GM12872 (cell line): ENCODE measurements around the gene WIPF1.

ENCODE experiments used
- TF ChIP-seq, protein P1 (sequence below): IDR thresholded peaks from 3 replicates; pipeline ENCODE4 v1.5.1; 2011; ENCODE audit warnings: low read depth, mild to moderate bottlenecking, low read length, moderate library complexity; ENCODE audit not compliant: insufficient read depth

WIPF1 gene

DNA sequence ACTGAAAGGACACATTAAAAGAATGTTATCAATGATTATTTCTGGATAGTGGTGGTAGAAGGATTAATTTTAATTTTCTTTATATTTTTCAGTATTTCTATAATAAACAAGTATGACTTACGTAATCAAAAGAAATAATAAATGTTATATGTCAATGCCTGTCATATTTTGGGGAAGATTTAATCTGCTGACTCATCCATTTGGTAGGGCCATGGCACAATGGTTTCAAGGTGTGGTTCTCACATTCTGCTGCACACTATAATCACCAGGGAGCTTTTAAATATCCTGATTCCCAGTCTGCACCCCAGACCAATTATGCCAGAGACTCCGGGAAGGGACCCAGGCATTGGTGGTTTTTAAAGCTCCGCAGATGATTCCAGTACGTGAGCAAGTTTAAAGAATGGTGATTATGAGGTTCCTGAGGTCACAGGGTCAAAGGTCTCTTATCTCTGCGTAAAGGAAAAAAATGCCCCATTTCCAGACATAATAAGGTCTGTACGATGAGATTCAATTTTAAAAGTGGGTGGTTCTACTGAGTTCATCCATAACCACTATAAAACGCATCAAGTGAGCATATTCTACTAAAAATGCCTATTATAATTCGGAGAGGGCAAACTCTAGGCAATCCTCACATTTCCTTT is 27.2 kb downstream of the WIPF1 start:
- TF ChIP-seq, protein P1, sequence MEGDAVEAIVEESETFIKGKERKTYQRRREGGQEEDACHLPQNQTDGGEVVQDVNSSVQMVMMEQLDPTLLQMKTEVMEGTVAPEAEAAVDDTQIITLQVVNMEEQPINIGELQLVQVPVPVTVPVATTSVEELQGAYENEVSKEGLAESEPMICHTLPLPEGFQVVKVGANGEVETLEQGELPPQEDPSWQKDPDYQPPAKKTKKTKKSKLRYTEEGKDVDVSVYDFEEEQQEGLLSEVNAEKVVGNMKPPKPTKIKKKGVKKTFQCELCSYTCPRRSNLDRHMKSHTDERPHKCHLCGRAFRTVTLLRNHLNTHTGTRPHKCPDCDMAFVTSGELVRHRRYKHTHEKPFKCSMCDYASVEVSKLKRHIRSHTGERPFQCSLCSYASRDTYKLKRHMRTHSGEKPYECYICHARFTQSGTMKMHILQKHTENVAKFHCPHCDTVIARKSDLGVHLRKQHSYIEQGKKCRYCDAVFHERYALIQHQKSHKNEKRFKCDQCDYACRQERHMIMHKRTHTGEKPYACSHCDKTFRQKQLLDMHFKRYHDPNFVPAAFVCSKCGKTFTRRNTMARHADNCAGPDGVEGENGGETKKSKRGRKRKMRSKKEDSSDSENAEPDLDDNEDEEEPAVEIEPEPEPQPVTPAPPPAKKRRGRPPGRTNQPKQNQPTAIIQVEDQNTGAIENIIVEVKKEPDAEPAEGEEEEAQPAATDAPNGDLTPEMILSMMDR = no peak

DNA sequence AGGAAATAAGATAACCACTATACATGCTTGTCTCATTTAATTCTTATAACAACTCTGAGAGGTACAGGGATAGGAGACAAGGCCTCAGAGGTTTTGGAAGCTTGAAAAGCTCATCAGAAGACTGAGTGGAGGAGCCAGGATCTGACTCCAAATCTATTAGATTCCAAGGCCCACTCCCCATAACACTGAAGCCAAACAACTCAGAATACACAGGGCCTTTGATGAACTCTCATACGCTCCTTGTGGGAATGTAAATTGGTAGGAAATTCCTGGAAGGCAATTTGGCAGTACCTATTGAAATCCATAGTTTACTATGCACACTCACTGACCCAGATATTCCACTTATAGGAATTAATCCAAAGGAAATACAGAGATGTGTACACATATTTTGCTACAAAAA is 27.9 kb downstream of the WIPF1 start:
- TF ChIP-seq, protein P1 = no peak

DNA sequence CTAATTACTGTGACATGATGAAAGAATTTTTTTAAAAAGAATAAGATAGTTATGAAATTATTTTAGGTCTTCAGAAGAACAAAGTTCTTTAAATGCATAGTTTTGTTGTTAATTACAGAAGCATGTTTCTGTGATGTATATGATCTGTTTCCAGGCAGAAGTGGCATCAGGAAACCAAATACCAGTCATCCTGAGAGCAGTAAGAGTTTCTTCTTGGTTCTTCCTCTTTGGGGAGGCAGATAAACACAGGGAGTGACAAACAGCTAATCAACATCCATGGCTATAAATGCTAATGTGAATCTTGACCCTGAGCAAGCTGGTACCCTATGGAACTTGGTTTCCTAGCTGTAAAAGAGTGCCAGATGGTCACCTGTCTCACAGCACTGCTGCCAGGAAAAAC is 29.2 kb downstream of the WIPF1 start:
- TF ChIP-seq, protein P1 = no peak

DNA sequence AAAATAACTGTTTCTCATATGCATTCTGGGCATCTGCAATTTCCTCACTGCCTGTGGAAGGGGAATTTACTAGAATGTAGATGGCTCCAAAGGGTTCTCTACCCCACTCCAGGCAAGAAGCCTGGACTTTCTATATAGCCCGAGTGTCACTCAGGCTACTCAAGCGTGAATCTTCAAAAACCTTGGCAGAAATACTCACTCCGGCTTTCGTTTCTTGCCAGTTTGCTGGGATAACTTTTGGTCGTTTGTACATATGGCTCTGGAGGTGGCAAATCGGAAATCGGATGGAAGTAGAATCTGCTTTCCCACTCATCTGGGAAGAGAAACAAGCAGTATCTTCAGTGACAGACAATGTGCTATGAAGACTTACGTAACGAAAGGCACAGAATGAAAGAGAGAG is 30.7 kb downstream of the WIPF1 start:
- TF ChIP-seq, protein P1 = no peak

DNA sequence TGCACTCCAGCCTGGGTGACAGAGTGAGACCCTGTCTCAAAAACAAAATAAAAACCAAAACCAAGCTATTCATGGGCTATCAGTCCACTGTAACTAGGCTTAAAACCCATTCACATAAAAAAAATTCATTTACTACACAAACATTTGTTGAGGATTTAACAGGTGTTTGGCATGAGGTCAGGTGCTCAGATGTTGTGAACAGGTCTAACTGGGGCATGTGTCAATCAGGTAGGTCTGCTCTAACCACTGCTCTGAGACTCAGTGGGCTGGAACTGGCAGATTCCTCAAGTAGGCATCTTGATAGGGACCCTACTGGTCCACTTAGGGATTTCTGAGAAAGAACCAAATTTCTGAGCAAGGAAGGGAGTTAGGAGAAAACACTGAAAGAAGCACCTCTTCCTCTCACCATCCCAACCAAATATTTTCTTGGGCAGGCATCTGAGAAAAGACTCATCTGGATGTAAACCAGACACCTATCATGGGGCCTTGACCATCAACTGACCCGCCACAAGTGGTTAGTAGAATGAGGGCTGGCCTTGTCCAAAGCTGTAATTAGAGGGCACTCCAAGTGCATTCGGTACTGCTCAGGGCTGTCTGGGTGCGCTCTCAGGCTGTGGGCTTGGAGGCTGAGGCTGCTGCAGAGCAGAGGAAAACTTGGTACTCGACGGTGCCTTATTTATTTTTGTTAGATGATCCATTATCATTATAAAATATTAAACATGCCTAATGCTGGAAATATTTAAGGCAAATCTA is 33.9 kb downstream of the WIPF1 start:
- TF ChIP-seq, protein P1 = no peak

DNA sequence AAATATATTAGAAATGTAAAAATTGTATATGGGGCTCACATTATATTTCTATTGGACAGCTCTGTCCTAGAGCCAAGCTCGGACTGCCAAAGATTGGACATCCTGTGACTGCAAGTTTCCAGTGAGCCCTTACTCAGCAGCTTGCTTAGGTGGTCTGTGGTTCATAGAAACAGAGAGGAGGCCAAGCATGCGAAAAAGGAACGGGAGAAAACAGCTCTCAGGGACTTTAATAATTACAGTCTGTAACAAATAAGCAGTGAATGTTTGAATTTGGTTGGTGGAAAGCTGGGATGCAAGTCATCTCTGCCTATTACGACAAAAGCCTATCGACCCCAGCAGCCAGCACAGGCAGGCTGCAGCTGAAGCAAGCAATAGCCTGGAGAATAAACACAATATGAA is 35.6 kb downstream of the WIPF1 start:
- TF ChIP-seq, protein P1 = no peak

DNA sequence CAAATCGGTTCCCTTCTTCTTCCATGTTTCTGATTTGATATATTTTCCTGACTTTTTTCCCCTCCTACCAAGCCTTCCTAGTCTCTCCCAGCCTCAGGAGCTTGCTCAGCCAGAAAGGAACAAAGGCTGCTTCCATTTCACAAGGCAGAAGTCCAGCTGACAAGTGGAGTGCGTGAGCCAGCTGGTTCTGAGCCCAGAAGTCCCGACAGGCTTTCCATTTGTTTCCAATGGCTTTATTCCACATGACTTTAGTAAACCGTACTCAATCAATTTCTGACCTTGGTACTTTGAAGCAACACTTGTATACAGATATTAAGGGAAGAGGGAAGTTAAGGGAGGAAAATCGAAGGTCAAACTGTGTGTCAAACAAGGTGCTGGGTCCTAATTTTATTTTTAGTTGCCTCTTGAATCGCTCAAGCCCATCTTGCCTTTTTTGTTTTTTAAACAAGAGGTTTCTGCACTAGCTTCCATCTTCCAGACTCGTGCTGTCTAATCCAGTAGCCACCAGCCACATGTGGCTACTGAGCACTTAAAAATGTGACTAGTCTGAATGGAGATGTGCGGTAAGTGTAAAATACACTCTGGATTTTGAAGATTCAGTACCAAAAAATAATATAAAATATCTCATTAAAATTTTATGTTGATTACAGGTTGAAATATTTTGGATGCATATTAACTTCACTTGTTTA is 36.2 kb downstream of the WIPF1 start:
- TF ChIP-seq, protein P1 = no peak
